IMR-90 (cell line): Measurements from ENCODE around the gene CATSPER3. TPM values are rescaled to one million over a fixed set of nuclear protein-coding genes. Genes with fewer than 3 reads are reported as not detected.

Source experiments
- ATAC-seq: fragments of 200-7000 bp; cut with Tn5 transposase; 2 replicates; pipeline ENCODE4 v1.9.1; 2020; ENCODE audit warnings: low read depth, mild to moderate bottlenecking, moderate library complexity
- BruUV-seq: library from RNA; stranded (reverse); fragments of 400-500 nt; replicated peaks from 2 replicates; lab custom pipeline; 2021; lab: Mats Ljungman, UMichigan
- CTCF ChIA-PET: fragments of 300-600 bp; formaldehyde crosslinking; extraction: SDS; loops from one replicate; lab custom pipeline; 2021; ENCODE audit warnings: antibody characterized with exemption; lab: Yijun Ruan, JAX
- POLR2A ChIA-PET: fragments of 300-600 bp; sonication (Branson Sonifier 250); formaldehyde crosslinking; loops from one replicate; lab custom pipeline; 2022; ENCODE audit warnings: antibody characterized with exemption; ENCODE audit not compliant: unreplicated experiment; lab: Charles Lee
- DNase-seq: peaks from one replicate; pipeline ENCODE4 v3.0.0; 2013
- H2AFZ ChIP-seq: replicated peaks from 2 replicates; pipeline ENCODE3; 2013; ENCODE audit warnings: low read length, mild to moderate bottlenecking; ENCODE audit not compliant: poor library complexity
- H2AK5ac ChIP-seq: 2 replicates; pipeline ENCODE4 v1.6.1; 2013; ENCODE audit warnings: low read depth, low read length, inconsistent platforms
- H2AK9ac ChIP-seq: replicated peaks from 2 replicates; pipeline ENCODE3; 2013; ENCODE audit warnings: mild to moderate bottlenecking, low read depth, low read length, moderate library complexity; ENCODE audit not compliant: poor library complexity
- H2BK120ac ChIP-seq: 2 replicates; pipeline ENCODE4 v1.6.1; 2013; ENCODE audit warnings: low read depth, low read length, inconsistent platforms
- H2BK15ac ChIP-seq: 3 replicates; pipeline ENCODE4 v1.6.1; 2013; ENCODE audit warnings: low read depth, low read length, inconsistent platforms
- H2BK20ac ChIP-seq: 2 replicates; pipeline ENCODE4 v1.6.1; 2013; ENCODE audit warnings: low read depth, mild to moderate bottlenecking, inconsistent platforms, low read length, moderate library complexity
- H2BK5ac ChIP-seq: 2 replicates; pipeline ENCODE4 v1.6.1; 2013; ENCODE audit warnings: mild to moderate bottlenecking, low read depth, low read length, inconsistent platforms; ENCODE audit not compliant: poor library complexity, severe bottlenecking
- H3K14ac ChIP-seq: replicated peaks from 2 replicates; pipeline ENCODE4 v1.6.1; 2013; ENCODE audit warnings: low read depth, low read length, inconsistent platforms
- H3K18ac ChIP-seq: 2 replicates; pipeline ENCODE4 v1.6.1; 2013; ENCODE audit warnings: low read depth, low read length, control low read depth
- H3K23ac ChIP-seq: 2 replicates; pipeline ENCODE4 v1.6.1; 2013; ENCODE audit warnings: low read depth, low read length, inconsistent platforms
- H3K27ac ChIP-seq: 2 replicates; pipeline ENCODE4 v1.5.1; 2013; ENCODE audit warnings: mild to moderate bottlenecking, control low read depth, low read length; ENCODE audit not compliant: insufficient read depth
- H3K27me3 ChIP-seq: 2 replicates; pipeline ENCODE4 v1.6.1; 2013; ENCODE audit warnings: low read length; ENCODE audit not compliant: control insufficient read depth, insufficient read depth
- H3K36me3 ChIP-seq: 2 replicates; pipeline ENCODE4 v1.6.1; 2013; ENCODE audit warnings: low read length, mixed read lengths; ENCODE audit not compliant: control insufficient read depth, insufficient read depth
- H3K4ac ChIP-seq: 2 replicates; pipeline ENCODE4 v1.6.1; 2013; ENCODE audit warnings: low read depth, low read length, inconsistent platforms
- H3K4me1 ChIP-seq: 2 replicates; pipeline ENCODE4 v1.6.1; 2013; ENCODE audit warnings: low read length, mixed read lengths; ENCODE audit not compliant: control insufficient read depth, insufficient read depth
- H3K4me2 ChIP-seq: 2 replicates; pipeline ENCODE4 v1.6.1; 2013; ENCODE audit warnings: low read depth, mild to moderate bottlenecking, control low read depth, low read length, moderate library complexity
- H3K4me3 ChIP-seq: 2 replicates; pipeline ENCODE4 v1.5.1; 2013; ENCODE audit warnings: low read depth, mild to moderate bottlenecking, control low read depth, low read length, moderate library complexity; ENCODE audit not compliant: insufficient read depth
- H3K56ac ChIP-seq: 2 replicates; pipeline ENCODE4 v1.6.1; 2013; ENCODE audit warnings: low read length, inconsistent platforms; ENCODE audit not compliant: insufficient read depth; ENCODE audit errors: extremely low read depth
- H3K79me1 ChIP-seq, 2 experiments: 2 replicates each; pipeline ENCODE4 v1.6.1; 2013; ENCODE audit warnings: low read length in 2 of 2, inconsistent platforms in 1 of 2, low read depth in 1 of 2
- H3K9ac ChIP-seq: 2 replicates; pipeline ENCODE4 v1.6.1; 2013; ENCODE audit warnings: low read depth, low read length, control low read depth
- H3K9me1 ChIP-seq: 2 replicates; pipeline ENCODE4 v1.6.1; 2013; ENCODE audit warnings: low read length, inconsistent platforms; ENCODE audit not compliant: insufficient read depth
- H3K9me3 ChIP-seq: 2 replicates; pipeline ENCODE4 v1.6.1; 2013; ENCODE audit warnings: low read length; ENCODE audit not compliant: control insufficient read depth, insufficient read depth
- H4K20me1 ChIP-seq: 2 replicates; pipeline ENCODE4 v1.6.1; 2013; ENCODE audit warnings: low read length, inconsistent platforms; ENCODE audit not compliant: insufficient read depth
- H4K5ac ChIP-seq: 2 replicates; pipeline ENCODE4 v1.6.1; 2013; ENCODE audit warnings: mild to moderate bottlenecking, low read depth, low read length, control low read depth
- H4K8ac ChIP-seq, 2 experiments: 2 replicates each; pipeline ENCODE4 v1.6.1; 2013; ENCODE audit warnings: low read depth in 2 of 2, low read length in 2 of 2, control low read depth in 1 of 2, inconsistent platforms in 1 of 2
- H4K91ac ChIP-seq: 2 replicates; pipeline ENCODE4 v1.6.1; 2013; ENCODE audit warnings: low read depth, low read length, inconsistent platforms; ENCODE audit not compliant: insufficient read depth
- BHLHE40 ChIP-seq: fragments of 150-350 bp; IDR thresholded peaks from 2 replicates; pipeline ENCODE4 v1.6.1; 2016; ENCODE audit warnings: mild to moderate bottlenecking, low read depth, low read length
- CEBPB ChIP-seq: IDR thresholded peaks from 2 replicates; pipeline ENCODE4 v1.6.1; 2012; ENCODE audit warnings: low read depth, low read length, improper control_type of control experiment
- CHD1 ChIP-seq: IDR thresholded peaks from 2 replicates; pipeline ENCODE4 v1.6.1; 2012; ENCODE audit warnings: low read depth, low read length, improper control_type of control experiment
- CTCF ChIP-seq: conservative IDR thresholded peaks from 2 replicates; pipeline ENCODE4 v1.5.1; 2012; ENCODE audit warnings: mild to moderate bottlenecking, low read depth, low read length, improper control_type of control experiment
- FOS ChIP-seq: fragments of 150-350 bp; IDR thresholded peaks from 2 replicates; pipeline ENCODE4 v1.6.1; 2016; ENCODE audit warnings: low read depth, low read length
- MAFK ChIP-seq: IDR thresholded peaks from 2 replicates; pipeline ENCODE4 v1.6.1; 2012; ENCODE audit warnings: low read depth, low read length, improper control_type of control experiment
- MAZ ChIP-seq: IDR thresholded peaks from 2 replicates; pipeline ENCODE4 v1.6.1; 2012; ENCODE audit warnings: low read depth, mild to moderate bottlenecking, low read length, improper control_type of control experiment, moderate library complexity, borderline replicate concordance
- MXI1 ChIP-seq: IDR thresholded peaks from 2 replicates; pipeline ENCODE4 v1.6.1; 2012; ENCODE audit warnings: low read depth, mild to moderate bottlenecking, low read length, moderate library complexity, borderline replicate concordance
- NFE2L2 ChIP-seq: fragments of 150-350 bp; IDR thresholded peaks from 2 replicates; pipeline ENCODE4 v1.6.1; 2016; ENCODE audit warnings: low read depth, mild to moderate bottlenecking, low read length
- POLR2A ChIP-seq: IDR thresholded peaks from 2 replicates; pipeline ENCODE4 v1.6.1; 2012; ENCODE audit warnings: mild to moderate bottlenecking, low read depth, low read length
- RAD21 ChIP-seq: IDR thresholded peaks from 2 replicates; pipeline ENCODE4 v1.6.1; 2012; ENCODE audit warnings: low read length, improper control_type of control experiment
- RCOR1 ChIP-seq: IDR thresholded peaks from 2 replicates; pipeline ENCODE4 v1.6.1; 2012; ENCODE audit warnings: mild to moderate bottlenecking, low read length, improper control_type of control experiment; ENCODE audit not compliant: insufficient replicate concordance
- RFX5 ChIP-seq: IDR thresholded peaks from 2 replicates; pipeline ENCODE4 v1.8.0; 2012; ENCODE audit warnings: low read depth, mild to moderate bottlenecking, low read length, moderate library complexity
- SMC3 ChIP-seq: fragments of 150-350 bp; IDR thresholded peaks from 2 replicates; pipeline ENCODE4 v1.6.1; 2016; ENCODE audit warnings: low read depth, mild to moderate bottlenecking, antibody characterized with exemption, low read length, moderate library complexity
- WGBS, 2 experiments: methylation state at CpG; one replicate each; pipeline versions ENCODE4 v1.1.5 to v1.1.7; 2013; ENCODE audit warnings: missing lambda C conversion rate in 2 of 2; ENCODE audit not compliant: insufficient read length in 1 of 2; ENCODE audit errors: extremely low coverage in 2 of 2; 5-methylcytosine and 5-hydroxymethylcytosine counted together
- dilution Hi-C: fragments of 300-500 bp; cut with HindIII; formaldehyde crosslinking; loops from one replicate; pipeline ENCODE4 v1.14.3; 2018; ENCODE audit warnings: low sequenced_read_pairs; ENCODE audit not compliant: unreplicated experiment
- in situ Hi-C: fragments of 300-500 bp; cut with MboI; formaldehyde crosslinking; loops from 3 replicates; pipeline ENCODE4 v1.14.3; 2019; ENCODE audit warnings: low sequenced_read_pairs, inconsistent platforms, mixed read lengths
- intact Hi-C: fragments of 100-400 bp; cut with micrococcal nuclease; formaldehyde crosslinking; loops from 2 replicates; pipeline ENCODE4 v1.10.0; 2022
- polyA plus RNA-seq, 3 experiments: library from polyadenylated mRNA; depleted of rRNA; stranded (reverse); fragments of >200 nt; gene quantifications; 2 replicates each; pipeline ENCODE4 v1.2.3, GENCODE V29; 2012; ENCODE audit warnings: low replicate concordance in 1 of 3
- total RNA-seq: library from RNA; depleted of rRNA; stranded (reverse); fragments of >200 nt; gene quantifications from 2 replicates; pipeline ENCODE4 v1.2.3, GENCODE V29; 2012
- TF ChIP-seq, protein P1 (sequence below): fragments of 150-350 bp; IDR thresholded peaks from 2 replicates; pipeline ENCODE4 v1.6.1; 2016; ENCODE audit warnings: low read depth, mild to moderate bottlenecking, low read length, moderate library complexity, borderline replicate concordance
- TF ChIP-seq, protein P2 (sequence below): fragments of 150-350 bp; IDR thresholded peaks from 2 replicates; pipeline ENCODE4 v1.6.1; 2017; ENCODE audit warnings: mild to moderate bottlenecking, antibody characterized with exemption, low read length, low read depth

CATSPER3 gene
- total and polyA plus RNA-seq, 2 of the 4 experiments (the other 2 are of a cell fraction), result under 0.01 to 0.12 TPM

DNA sequence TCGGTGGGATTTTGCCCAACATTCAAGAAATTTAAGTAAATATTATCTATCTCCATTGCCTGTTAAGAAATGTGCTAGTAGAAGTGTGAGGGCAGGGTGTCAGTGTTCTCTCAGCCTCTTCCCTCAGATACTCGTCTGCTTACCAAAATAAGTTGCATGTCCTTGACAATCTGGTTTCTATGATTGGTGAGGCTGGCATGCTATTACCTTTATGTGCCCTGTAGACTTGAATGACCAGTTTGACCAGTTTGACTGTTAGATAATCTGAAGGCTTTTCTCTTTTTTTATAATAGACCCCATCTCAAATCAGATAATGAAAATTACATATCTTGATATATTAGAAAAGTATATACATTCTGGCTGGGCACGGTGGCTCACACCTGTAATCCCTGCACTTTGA, 348 bp downstream of the CATSPER3 start:
- POLR2A ChIA-PET, result no interaction called here
- Histone ChIP-seq H4K8ac (no peak overlapping the region), H3K9ac (no peak overlapping the region), H2BK15ac (no peak overlapping the region), H2AFZ (no peak overlapping the region), H3K27me3 (no peaks in the 10 kb centered on the region), H3K79me1 (no peaks in the 10 kb centered on the region), H2BK5ac (no peak overlapping the region), H3K23ac (no peak overlapping the region), H3K56ac (no peak overlapping the region), H2AK5ac (no peak overlapping the region), H4K5ac (no peak overlapping the region), H3K14ac (no peak overlapping the region), H3K4ac (no peak overlapping the region), H4K20me1 (no peaks in the 10 kb centered on the region), H3K27ac (no peak overlapping the region), H3K4me3 (no peak overlapping the region), H3K4me1 (no peaks in the 10 kb centered on the region), H2BK120ac (no peak overlapping the region), H2AK9ac (no peak overlapping the region), H3K4me2 (no peak overlapping the region), H4K91ac (no peak overlapping the region), H2BK20ac (no peak overlapping the region), H3K36me3 (no peaks in the 10 kb centered on the region), H3K18ac (no peak overlapping the region), H3K9me1 (no peaks in the 10 kb centered on the region), H3K9me3 (no peaks in the 10 kb centered on the region)
- dilution Hi-C loops, result no loop called here
- intact Hi-C loops, result no loop called here
- TF ChIP-seq RAD21 (no peak), RCOR1 (no peak), MXI1 (no peak), NFE2L2 (no peak), BHLHE40 (no peak), SMC3 (no peak), CEBPB (no peak), RFX5 (no peak), MAZ (no peak), CTCF (no peak), MAFK (no peak), POLR2A (no peak), FOS (no peak), CHD1 (no peak)
- TF ChIP-seq, protein P1, sequence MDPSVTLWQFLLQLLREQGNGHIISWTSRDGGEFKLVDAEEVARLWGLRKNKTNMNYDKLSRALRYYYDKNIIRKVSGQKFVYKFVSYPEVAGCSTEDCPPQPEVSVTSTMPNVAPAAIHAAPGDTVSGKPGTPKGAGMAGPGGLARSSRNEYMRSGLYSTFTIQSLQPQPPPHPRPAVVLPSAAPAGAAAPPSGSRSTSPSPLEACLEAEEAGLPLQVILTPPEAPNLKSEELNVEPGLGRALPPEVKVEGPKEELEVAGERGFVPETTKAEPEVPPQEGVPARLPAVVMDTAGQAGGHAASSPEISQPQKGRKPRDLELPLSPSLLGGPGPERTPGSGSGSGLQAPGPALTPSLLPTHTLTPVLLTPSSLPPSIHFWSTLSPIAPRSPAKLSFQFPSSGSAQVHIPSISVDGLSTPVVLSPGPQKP, result no peak
- TF ChIP-seq, protein P2, sequence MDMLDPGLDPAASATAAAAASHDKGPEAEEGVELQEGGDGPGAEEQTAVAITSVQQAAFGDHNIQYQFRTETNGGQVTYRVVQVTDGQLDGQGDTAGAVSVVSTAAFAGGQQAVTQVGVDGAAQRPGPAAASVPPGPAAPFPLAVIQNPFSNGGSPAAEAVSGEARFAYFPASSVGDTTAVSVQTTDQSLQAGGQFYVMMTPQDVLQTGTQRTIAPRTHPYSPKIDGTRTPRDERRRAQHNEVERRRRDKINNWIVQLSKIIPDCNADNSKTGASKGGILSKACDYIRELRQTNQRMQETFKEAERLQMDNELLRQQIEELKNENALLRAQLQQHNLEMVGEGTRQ, result no peak
- WGBS, 2 experiments, result no CpG with 5 or more reads among the region's 3 CpGs
- ATAC-seq (no peak), DNase-seq (no peak)
- CTCF ChIA-PET, result no interaction called here
- BruUV-seq, result no TSS peak
- in situ Hi-C loops, result no loop called here
